ENCODE results near the gene ATP9A. TPM values are rescaled to one million over a fixed set of nuclear protein-coding genes. Genes with fewer than 3 reads are reported as not detected.

ATP9A gene
- total RNA-seq, 6 experiments from 2014 or later = 10.5 to 17.4 (median 13.0) TPM

- no peak overlapping the region for H3K27ac ChIP-seq
- 41% methylated on average over 2 of the region's 2 CpGs for WGBS (ENCODE audit: insufficient coverage, low coverage, low lambda C conversion rate, missing lambda C conversion rate)
- no peaks in the 10 kb centered on the region for H3K9me3 ChIP-seq
- TF ChIP-seq CTCF (IDR thresholded peaks at IDR 0.05) (no peak), POLR2A (IDR thresholded peaks at IDR 0.05) (no peak)
- H3K36me3 ChIP-seq = no peaks in the 10 kb centered on the region
- ATAC-seq = peak; percentile 41 to 64 (median 44)
- H3K4me1 ChIP-seq = no peaks in the 10 kb centered on the region
- H3K4me3 ChIP-seq = no peak overlapping the region
- DNase-seq = no peak
- H3K27me3 ChIP-seq = no peaks in the 10 kb centered on the region
- intact Hi-C loops (cut with DNase I) = no loop called here
Measured at GRCh38 chr20:51643390-51643789, 124.8 kb downstream of the ATP9A start.

- ATAC-seq = no peak
- no peaks in the 10 kb centered on the region for H3K9me3 ChIP-seq
- DNase-seq = no peak
- H3K36me3 ChIP-seq = no peaks in the 10 kb centered on the region
- intact Hi-C loops (cut with DNase I) = no loop called here
- H3K4me1 ChIP-seq = no peaks in the 10 kb centered on the region
- H3K27me3 ChIP-seq = no peaks in the 10 kb centered on the region
- WGBS (ENCODE audit: insufficient coverage, low coverage, low lambda C conversion rate, missing lambda C conversion rate) = 95% methylated on average over 4 of the region's 4 CpGs
- H3K4me3 ChIP-seq = no peak overlapping the region
- no peak for TF ChIP-seq CTCF (IDR thresholded peaks at IDR 0.05)
- TF ChIP-seq POLR2A (IDR thresholded peaks at IDR 0.05) = no peak
- no peak overlapping the region for H3K27ac ChIP-seq
Measured at GRCh38 chr20:51641866-51642265, 126.3 kb downstream of the ATP9A start.

- no peak for ATAC-seq
Measured at GRCh38 chr20:51640743-51641142, 127.4 kb downstream of the ATP9A start.

GRCh38 chr20:51639206-51639832 is 128.9 kb downstream of the ATP9A start:
- Histone ChIP-seq H3K27ac (no peak overlapping the region), H3K36me3 (no peaks in the 10 kb centered on the region), H3K27me3 (no peaks in the 10 kb centered on the region), H3K4me1 (no peaks in the 10 kb centered on the region), H3K4me3 (no peak overlapping the region), H3K9me3 (no peaks in the 10 kb centered on the region)
- intact Hi-C loops (cut with DNase I) = loop anchor here in 1 of 2 donors (10.0 kb wide), 1 partner anchor 325 kb away; no protein-coding TSS in a partner anchor
- TF ChIP-seq POLR2A (IDR thresholded peaks at IDR 0.05) = no peak
- peak; percentile 73 to 79 (median 78) for TF ChIP-seq CTCF (IDR thresholded peaks at IDR 0.05)
- ATAC-seq = peak; percentile 81 to 85 (median 84)
- DNase-seq = peak; percentile 57 to 61 (median 58)
- 11% methylated on average over 5 of the region's 12 CpGs for WGBS (ENCODE audit: insufficient coverage, low coverage, low lambda C conversion rate, missing lambda C conversion rate)

More at GRCh38 chr20:51640743-51641142, 127.4 kb downstream of the ATP9A start:
- Histone ChIP-seq H3K4me1 (no peaks in the 10 kb centered on the region), H3K4me3 (no peak overlapping the region), H3K27ac (no peak overlapping the region), H3K27me3 (no peaks in the 10 kb centered on the region), H3K9me3 (no peaks in the 10 kb centered on the region), H3K36me3 (no peaks in the 10 kb centered on the region)
- TF ChIP-seq POLR2A (IDR thresholded peaks at IDR 0.05) = no peak
- intact Hi-C loops (cut with DNase I) = no loop called here
- no peak for DNase-seq
- 93% methylated on average over 3 of the region's 3 CpGs for WGBS (ENCODE audit: insufficient coverage, low coverage, low lambda C conversion rate, missing lambda C conversion rate)

GRCh38 chr20:51637241-51637640 is 130.9 kb downstream of the ATP9A start:
- Histone ChIP-seq H3K9me3 (no peaks in the 10 kb centered on the region), H3K27me3 (no peaks in the 10 kb centered on the region), H3K27ac (no peak overlapping the region), H3K4me1 (no peaks in the 10 kb centered on the region), H3K36me3 (no peaks in the 10 kb centered on the region), H3K4me3 (no peak overlapping the region)
- TF ChIP-seq CTCF (IDR thresholded peaks at IDR 0.05) = no peak
- TF ChIP-seq POLR2A (IDR thresholded peaks at IDR 0.05) = no peak
- DNase-seq = no peak
- intact Hi-C loops (cut with DNase I) = loop anchor here in 1 of 2 donors (10.0 kb wide), 1 partner anchor 328 kb away; no protein-coding TSS in a partner anchor
- WGBS (ENCODE audit: insufficient coverage, low coverage, low lambda C conversion rate, missing lambda C conversion rate) = 94% methylated on average over 8 of the region's 8 CpGs
- ATAC-seq = no peak

All from right lobe of liver (tissue), 6 donors.